ENCODE data around the gene TMEM120A.

Gene TMEM120A

GRCh38 chr7:75981203-75981452 is 13.3 kb downstream of the TMEM120A start:
- no peak for DNase-seq (ENCODE audit: low read depth in 2 of 2)

- no peak for DNase-seq (ENCODE audit: low read depth in 2 of 2)
These were observed 13.8 kb downstream of the TMEM120A start for GRCh38 chr7:75980430-75981202.

GRCh38 chr7:75979759-75980429 is 14.5 kb downstream of the TMEM120A start:
- DNase-seq (ENCODE audit: low read depth in 2 of 2) = no peak

GRCh38 chr7:75977743-75978142 is 16.7 kb downstream of the TMEM120A start:
- no peak for DNase-seq (ENCODE audit: low read depth in 2 of 2)

- DNase-seq (ENCODE audit: low read depth in 2 of 2) = no peak
These were observed 22.2 kb downstream of the TMEM120A start for GRCh38 chr7:75971961-75972763.

GRCh38 chr7:75971309-75971960 is 23.0 kb downstream of the TMEM120A start:
- DNase-seq (ENCODE audit: low read depth in 2 of 2) = no peak

GRCh38 chr7:75969704-75970498 is 24.5 kb downstream of the TMEM120A start:
- no peak for DNase-seq (ENCODE audit: low read depth in 2 of 2)

- DNase-seq (ENCODE audit: low read depth in 2 of 2) = no peak
These were observed 25.2 kb downstream of the TMEM120A start for GRCh38 chr7:75969182-75969581.

- DNase-seq (ENCODE audit: low read depth in 2 of 2) = no peak
These were observed 25.8 kb downstream of the TMEM120A start for GRCh38 chr7:75968561-75969001.

GRCh38 chr7:75968012-75968411 is 26.4 kb downstream of the TMEM120A start:
- DNase-seq (ENCODE audit: low read depth in 2 of 2) = no peak

GRCh38 chr7:75967487-75967997 is 26.9 kb downstream of the TMEM120A start:
- DNase-seq (ENCODE audit: low read depth in 2 of 2) = no peak

GRCh38 chr7:75967055-75967454 is 27.3 kb downstream of the TMEM120A start:
- no peak for DNase-seq (ENCODE audit: low read depth in 2 of 2)

- no peak for DNase-seq (ENCODE audit: low read depth in 2 of 2)
These were observed 28.0 kb downstream of the TMEM120A start for GRCh38 chr7:75966190-75966961.

- no peak for DNase-seq (ENCODE audit: low read depth in 2 of 2)
These were observed 28.8 kb downstream of the TMEM120A start for GRCh38 chr7:75965617-75966016.

GRCh38 chr7:75963381-75963995 is 30.9 kb downstream of the TMEM120A start:
- DNase-seq (ENCODE audit: low read depth in 2 of 2) = no peak

GRCh38 chr7:75962607-75963380 is 31.6 kb downstream of the TMEM120A start:
- no peak for DNase-seq (ENCODE audit: low read depth in 2 of 2)

- DNase-seq (ENCODE audit: low read depth in 2 of 2) = no peak
These were observed 33.2 kb downstream of the TMEM120A start for GRCh38 chr7:75961218-75961617.

GRCh38 chr7:75960372-75960771 is 34.0 kb downstream of the TMEM120A start:
- DNase-seq (ENCODE audit: low read depth in 2 of 2) = no peak
